GM12878 (cell line): ENCODE results near the gene EEF2K. TPM values are rescaled to one million over a fixed set of nuclear protein-coding genes. Genes with fewer than 3 reads are reported as not detected.

Experiments
- ATAC-seq: fragments of 200-7000 bp; cut with Tn5 transposase; 3 replicates; pipeline ENCODE4 v1.9.1; 2020; ENCODE audit warnings: mild to moderate bottlenecking, moderate library complexity
- BruUV-seq: library from RNA; stranded (reverse); fragments of 400-500 nt; replicated peaks from 2 replicates; lab custom pipeline; 2021; lab: Mats Ljungman, UMichigan
- CTCF ChIA-PET: fragments of 300-600 bp; sonication (Branson Sonifier 250); formaldehyde crosslinking; extraction: SDS; loops from one replicate; lab custom pipeline; 2021; ENCODE audit warnings: inconsistent platforms; lab: Yijun Ruan, JAX
- POLR2A ChIA-PET: fragments of 350-600 bp; formaldehyde crosslinking; extraction: SDS; loops from one replicate; lab custom pipeline; 2021; ENCODE audit warnings: inconsistent platforms; lab: Charles Lee
- RAD21 ChIA-PET: fragments of 300-600 bp; sonication (Branson Sonifier 250); formaldehyde crosslinking; loops from one replicate; lab custom pipeline; 2023; ENCODE audit warnings: antibody characterized with exemption; ENCODE audit not compliant: unreplicated experiment; lab: Charles Lee
- SMC1A ChIA-PET: fragments of 300-600 bp; sonication (Branson Sonifier 250); formaldehyde crosslinking; loops from one replicate; lab custom pipeline; 2023; ENCODE audit not compliant: unreplicated experiment, uncharacterized antibody; lab: Charles Lee
- DNase-seq: peaks from one replicate; pipeline ENCODE4 v3.0.0-alpha.2; 2011; ENCODE audit warnings: low read depth, low spot score
- FAIRE-seq: peaks from 3 replicates; lab custom pipeline; 2011; peaks lifted over from hg19 to GRCh38; lab: Jason Lieb, UNC
- H2AFZ ChIP-seq: 2 replicates; pipeline ENCODE4 v1.6.0; 2011; ENCODE audit warnings: low read depth, low read length, control low read depth; ENCODE audit not compliant: control insufficient read depth
- H3K27ac ChIP-seq: 2 replicates; pipeline ENCODE4 v1.5.1; 2011; ENCODE audit warnings: control low read depth; ENCODE audit not compliant: control insufficient read depth, insufficient read depth
- H3K27me3 ChIP-seq, 2 experiments: replicated peaks in 1 of 2; 2 replicates each; pipeline versions ENCODE4 v1.6.0 to v1.6.1; 2011; ENCODE audit warnings: low read length in 1 of 2; ENCODE audit not compliant: control insufficient read depth in 2 of 2, insufficient read depth in 2 of 2
- H3K36me3 ChIP-seq, 2 experiments: 2 replicates each; pipeline ENCODE4 v1.5.1; 2011; ENCODE audit warnings: low read length in 1 of 2; ENCODE audit not compliant: control insufficient read depth in 2 of 2, insufficient read depth in 2 of 2
- H3K4me1 ChIP-seq: 2 replicates; pipeline ENCODE4 v1.6.1; 2011; ENCODE audit warnings: mild to moderate bottlenecking, low read length, moderate library complexity, mixed read lengths; ENCODE audit not compliant: control insufficient read depth, insufficient read depth
- H3K4me2 ChIP-seq: 2 replicates; pipeline ENCODE4 v1.6.0; 2011; ENCODE audit warnings: control low read depth; ENCODE audit not compliant: control insufficient read depth, insufficient read depth
- H3K4me3 ChIP-seq: fragments of 200-600 bp; sonication (generic); 2 replicates; pipeline ENCODE4 v1.5.1; 2016
- H3K79me2 ChIP-seq: 2 replicates; pipeline ENCODE4 v1.6.0; 2011; ENCODE audit warnings: low read length; ENCODE audit not compliant: control insufficient read depth, insufficient read depth
- H3K9ac ChIP-seq: 2 replicates; pipeline ENCODE4 v1.8.0; 2011; ENCODE audit warnings: low read length, control low read depth, mixed read lengths; ENCODE audit not compliant: control insufficient read depth, insufficient read depth
- H3K9me3 ChIP-seq: replicated peaks from 3 replicates; pipeline ENCODE4 v1.5.1; 2011; ENCODE audit warnings: mild to moderate bottlenecking, low read length; ENCODE audit not compliant: control insufficient read depth, insufficient read depth
- H4K20me1 ChIP-seq: 2 replicates; pipeline ENCODE4 v1.6.0; 2011; ENCODE audit not compliant: control insufficient read depth, insufficient read depth
- CREB1 ChIP-seq: IDR thresholded peaks from 2 replicates; pipeline ENCODE4 v1.6.1; 2012; ENCODE audit warnings: low read depth, mild to moderate bottlenecking, inconsistent platforms
- FOS ChIP-seq: IDR thresholded peaks from 3 replicates; pipeline ENCODE4 v1.6.1; 2011; ENCODE audit warnings: borderline replicate concordance; ENCODE audit not compliant: insufficient read length; ENCODE audit errors: extremely low read depth
- HCFC1 ChIP-seq: fragments of 150-350 bp; IDR thresholded peaks from 2 replicates; pipeline ENCODE4 v1.6.1; 2014; ENCODE audit warnings: low read length
- PAX5 ChIP-seq: IDR thresholded peaks from 2 replicates; pipeline ENCODE4 v1.6.1; 2011; ENCODE audit warnings: low read depth, low read length, borderline replicate concordance
- POLR2AphosphoS5 ChIP-seq: IDR thresholded peaks from 2 replicates; pipeline ENCODE4 v1.6.1; 2011; ENCODE audit warnings: mild to moderate bottlenecking, low read length, inconsistent platforms
- RAD21 ChIP-seq: IDR thresholded peaks from 2 replicates; pipeline ENCODE4 v1.6.1; 2011; ENCODE audit warnings: mild to moderate bottlenecking, low read depth, low read length, moderate library complexity; ENCODE audit not compliant: insufficient read depth
- WGBS: methylation state at CpG from one replicate; pipeline ENCODE4 v1.1.6; 2016; ENCODE audit warnings: low lambda C conversion rate; ENCODE audit not compliant: insufficient replicate concordance, insufficient coverage; ENCODE audit errors: missing lambda C conversion rate; 5-methylcytosine and 5-hydroxymethylcytosine counted together
- in situ Hi-C: fragments of 300-500 bp; cut with MboI; formaldehyde crosslinking; loops from 9 replicates; pipeline ENCODE4 v1.14.3; 2018; ENCODE audit warnings: mixed read lengths
- intact Hi-C: fragments of 100-400 bp; cut with micrococcal nuclease; formaldehyde crosslinking; loops from one replicate; pipeline ENCODE4 v1.14.2; 2022; ENCODE audit not compliant: unreplicated experiment
- polyA plus RNA-seq, 11 experiments: library from polyadenylated mRNA; depleted of rRNA in 4 of 11; unstranded in 6 of 11; stranded (reverse) in 5 of 11; fragments of >200 nt; fragmentation: Nextera tagmentation in 4 of 11; fragmentation: Illumina TruSeq in 1 of 11; extraction: Ambion mirVana in 4 of 11; extraction: Trizol in 1 of 11; gene quantifications; 1 replicate in 1 of 11; 2 replicates in 10 of 11; pipeline versions ENCODE4 v1.2.1 to v1.2.3, GENCODE V29; 2011 to 2016; ENCODE audit warnings: inconsistent platforms in 2 of 11, missing spikeins in 2 of 11, low read depth in 1 of 11
- total RNA-seq, 4 experiments: library from RNA; depleted of rRNA in 3 of 4; stranded (reverse); fragments of >200 nt in 3 of 4; fragmentation: Illumina TruSeq in 1 of 4; extraction: Trizol in 1 of 4; gene quantifications; 2 replicates each; pipeline versions ENCODE4 v1.2.1 to v1.2.3, GENCODE V29; 2013 to 2021
- TF ChIP-seq, protein P1 (sequence below): fragments of 450-650 bp; IDR thresholded peaks from 2 replicates; pipeline ENCODE4 v1.6.1; 2018; ENCODE audit warnings: borderline replicate concordance, mild to moderate bottlenecking; ENCODE audit not compliant: partially characterized antibody
- TF ChIP-seq, protein P2 (sequence below): fragments of 450-650 bp; IDR thresholded peaks from 2 replicates; pipeline ENCODE4 v1.6.1; 2017; ENCODE audit warnings: low read depth, mild to moderate bottlenecking, moderate library complexity

The EEF2K gene
- total and polyA plus RNA-seq, 10 of the 15 experiments (the other 5 are each of a cell fraction or from before 2014, with no cell fraction given), result 2.0 to 29.6 (median 12.2) TPM

DNA sequence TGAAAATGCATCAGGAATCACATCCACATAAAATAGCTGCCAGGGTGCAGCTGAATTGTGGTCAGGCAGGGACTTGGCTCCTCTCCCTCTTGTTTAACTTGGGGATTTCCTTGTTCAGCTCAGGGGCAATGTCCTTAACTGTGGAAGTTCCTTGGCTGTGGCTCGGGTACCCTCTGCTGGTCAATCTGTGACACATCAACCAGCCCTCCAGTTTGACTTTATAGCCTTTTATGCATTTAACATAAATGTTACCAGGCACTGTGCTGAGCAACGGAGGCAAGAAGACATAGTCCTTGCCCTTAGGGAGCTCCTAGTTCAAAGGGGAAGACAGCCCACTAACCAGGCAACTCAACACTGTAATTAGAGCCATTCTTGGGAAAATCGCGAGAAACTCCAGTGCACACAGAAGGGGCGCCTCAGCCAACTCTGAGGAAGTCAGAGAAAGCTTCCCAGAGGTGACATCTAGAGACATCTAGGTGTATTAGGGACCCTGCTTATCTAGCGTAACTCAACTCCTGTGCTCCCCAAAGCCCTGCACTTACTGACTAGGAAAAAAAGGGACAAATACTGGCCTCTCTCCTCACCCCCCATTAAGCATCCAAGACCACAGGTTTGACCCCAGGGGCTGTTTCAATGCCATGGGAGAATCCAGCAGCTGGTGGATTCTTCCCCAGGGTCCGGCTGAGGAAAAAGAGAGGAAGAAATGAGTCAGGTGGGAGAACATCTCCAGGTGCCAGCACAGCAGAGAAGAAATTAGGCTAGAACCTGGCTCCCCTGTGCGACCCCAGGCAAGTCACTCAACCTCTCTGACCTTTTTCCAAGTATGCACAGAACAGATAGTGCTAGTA lies 17.3 kb upstream of the EEF2K start (continued):
- TF ChIP-seq, protein P1, sequence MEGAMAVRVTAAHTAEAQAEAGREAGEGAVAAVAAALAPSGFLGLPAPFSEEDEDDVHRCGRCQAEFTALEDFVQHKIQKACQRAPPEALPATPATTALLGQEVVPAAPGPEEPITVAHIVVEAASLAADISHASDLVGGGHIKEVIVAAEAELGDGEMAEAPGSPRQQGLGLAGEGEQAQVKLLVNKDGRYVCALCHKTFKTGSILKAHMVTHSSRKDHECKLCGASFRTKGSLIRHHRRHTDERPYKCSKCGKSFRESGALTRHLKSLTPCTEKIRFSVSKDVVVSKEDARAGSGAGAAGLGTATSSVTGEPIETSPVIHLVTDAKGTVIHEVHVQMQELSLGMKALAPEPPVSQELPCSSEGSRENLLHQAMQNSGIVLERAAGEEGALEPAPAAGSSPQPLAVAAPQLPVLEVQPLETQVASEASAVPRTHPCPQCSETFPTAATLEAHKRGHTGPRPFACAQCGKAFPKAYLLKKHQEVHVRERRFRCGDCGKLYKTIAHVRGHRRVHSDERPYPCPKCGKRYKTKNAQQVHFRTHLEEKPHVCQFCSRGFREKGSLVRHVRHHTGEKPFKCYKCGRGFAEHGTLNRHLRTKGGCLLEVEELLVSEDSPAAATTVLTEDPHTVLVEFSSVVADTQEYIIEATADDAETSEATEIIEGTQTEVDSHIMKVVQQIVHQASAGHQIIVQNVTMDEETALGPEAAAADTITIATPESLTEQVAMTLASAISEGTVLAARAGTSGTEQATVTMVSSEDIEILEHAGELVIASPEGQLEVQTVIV, result no peak
- TF ChIP-seq FOS, result no peak
- peak; percentile 91 for TF ChIP-seq RAD21
- TF ChIP-seq CREB1, result no peak

DNA sequence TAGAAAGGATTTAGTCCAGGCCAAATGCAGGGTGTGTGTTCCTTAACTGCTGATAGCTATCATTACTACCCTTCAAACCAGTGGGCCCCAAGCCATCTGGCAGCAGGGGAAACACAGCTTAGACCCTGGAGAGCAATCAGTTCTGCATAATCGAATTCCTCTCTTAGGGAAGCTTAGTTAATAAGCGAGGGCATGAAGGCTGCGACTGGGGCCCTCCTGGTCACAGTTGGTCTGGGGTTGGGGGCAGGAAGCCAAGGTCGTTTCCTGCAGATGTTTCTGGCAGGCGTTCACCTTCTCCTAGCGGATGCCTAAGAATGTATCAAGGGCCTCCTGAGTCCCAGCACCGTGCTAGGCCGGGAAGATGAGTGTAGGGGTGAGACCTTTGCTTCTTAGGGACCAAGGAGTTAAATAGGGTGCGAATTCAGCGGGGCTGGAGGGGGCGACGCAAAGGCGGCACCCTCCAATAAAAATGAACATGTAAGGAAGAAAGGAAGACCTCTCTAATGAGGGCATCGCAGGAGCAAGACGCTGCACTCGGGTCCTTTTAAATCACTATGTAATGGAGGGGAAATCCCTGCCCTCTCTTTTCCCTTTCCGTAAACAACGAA lies 16.5 kb upstream of the EEF2K start:
- intact Hi-C loops, result loop anchor here (2.0 to 5.0 kb wide), 3 partner anchors 113 to 591 kb away; partner anchors contain the start of genes CDR2 and METTL9
- no peaks in the 10 kb centered on the region for H3K27me3 ChIP-seq
- ChIA-PET RAD21 (interaction anchor here (0.5 to 7.8 kb wide), 17 partner anchors 9 to 239 kb away, joined by 3 to 74 read pairs (median 6); partner anchors contain the start of genes EEF2K, PDZD9, POLR3E and UQCRC2), CTCF (interaction anchor here (0.6 to 8.4 kb wide), 34 partner anchors 10 to 1512 kb away, joined by 3 to 103 read pairs (median 6); partner anchors contain the start of genes EEF2K, MOSMO, PDZD9 and POLR3E), SMC1A (interaction anchor here (0.6 to 6.0 kb wide), 23 partner anchors 11 to 515 kb away, joined by 3 to 69 read pairs (median 6); partner anchors contain the start of genes MOSMO, PDZD9 and UQCRC2), POLR2A (interaction anchor here (0.5 to 2.0 kb wide), 4 partner anchors 16 to 232 kb away, joined by 3 to 6 read pairs (median 4); partner anchors contain the start of genes EEF2K and MOSMO)
- no peaks in the 10 kb centered on the region for H4K20me1 ChIP-seq
- FAIRE-seq (no peak), DNase-seq (no peak), ATAC-seq (no peak)
- peak overlapping the region; percentile 96 for H3K4me2 ChIP-seq
- H3K4me3 ChIP-seq, result peak overlapping the region; percentile 73
- H3K4me1 ChIP-seq, result peaks cover 35% of the 10 kb centered on the region
- H3K9me3 ChIP-seq, result no peaks in the 10 kb centered on the region
- H2AFZ ChIP-seq, result peak overlapping the region; percentile 68
- WGBS, result under 1% methylated on average over 18 of the region's 18 CpGs
- H3K36me3 ChIP-seq, result no peaks in the 10 kb centered on the region
- H3K79me2 ChIP-seq, result no peaks in the 10 kb centered on the region
- peak overlapping the region; percentile 68 for H3K9ac ChIP-seq
- H3K27ac ChIP-seq, result peak overlapping the region; percentile 77
- in situ Hi-C loops, result loop anchor here (5.0 kb wide), 1 partner anchor 87 kb away; no protein-coding TSS in a partner anchor
- BruUV-seq, result TSS peak; percentile 73
- TF ChIP-seq PAX5 (no peak), HCFC1 (0 out of 2 replicates have a peak, but pooled peaks have one; percentile 5), POLR2AphosphoS5 (peak; percentile 47; the same call in 1 of the 2 replicates)
- TF ChIP-seq, protein P2, sequence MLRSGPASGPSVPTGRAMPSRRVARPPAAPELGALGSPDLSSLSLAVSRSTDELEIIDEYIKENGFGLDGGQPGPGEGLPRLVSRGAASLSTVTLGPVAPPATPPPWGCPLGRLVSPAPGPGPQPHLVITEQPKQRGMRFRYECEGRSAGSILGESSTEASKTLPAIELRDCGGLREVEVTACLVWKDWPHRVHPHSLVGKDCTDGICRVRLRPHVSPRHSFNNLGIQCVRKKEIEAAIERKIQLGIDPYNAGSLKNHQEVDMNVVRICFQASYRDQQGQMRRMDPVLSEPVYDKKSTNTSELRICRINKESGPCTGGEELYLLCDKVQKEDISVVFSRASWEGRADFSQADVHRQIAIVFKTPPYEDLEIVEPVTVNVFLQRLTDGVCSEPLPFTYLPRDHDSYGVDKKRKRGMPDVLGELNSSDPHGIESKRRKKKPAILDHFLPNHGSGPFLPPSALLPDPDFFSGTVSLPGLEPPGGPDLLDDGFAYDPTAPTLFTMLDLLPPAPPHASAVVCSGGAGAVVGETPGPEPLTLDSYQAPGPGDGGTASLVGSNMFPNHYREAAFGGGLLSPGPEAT, result 0 out of 2 replicates have a peak, but pooled peaks have one; percentile 14
